HuH-7.5 (cell line): ENCODE data around the gene RNF14.

Experiments used
- DNase-seq: peaks from one replicate; pipeline ENCODE4 v3.0.0; 2011; ENCODE audit warnings: low spot score

RNF14 gene

GRCh38 chr5:141948812-141949211 is 20.1 kb upstream of the RNF14 start:
- no peak for DNase-seq

- DNase-seq: no peak
Measured at GRCh38 chr5:141949511-141949910, 19.4 kb upstream of the RNF14 start.

GRCh38 chr5:141950207-141951005 is 18.5 kb upstream of the RNF14 start:
- DNase-seq: no peak

- DNase-seq: peak; percentile 40
Measured at GRCh38 chr5:141951332-141951781, 17.5 kb upstream of the RNF14 start.

GRCh38 chr5:141952020-141952419 is 16.9 kb upstream of the RNF14 start:
- no peak for DNase-seq

- DNase-seq: no peak
Measured at GRCh38 chr5:141954194-141954593, 14.7 kb upstream of the RNF14 start.

- no peak for DNase-seq
Measured at GRCh38 chr5:141957367-141957996, 11.4 kb upstream of the RNF14 start.

GRCh38 chr5:141958113-141958512 is 10.8 kb upstream of the RNF14 start, which contains the start of gene PCDH12:
PCDH12 (minus strand) TSS chr5:141958202; CDS start chr5:141957851, 351 bp downstream.
- no peak for DNase-seq

GRCh38 chr5:141958546-141959172 is 10.2 kb upstream of the RNF14 start:
- DNase-seq: no peak

GRCh38 chr5:141960018-141960417 is 8.9 kb upstream of the RNF14 start:
- no peak for DNase-seq

GRCh38 chr5:141960449-141961323 is 8.2 kb upstream of the RNF14 start:
- DNase-seq: peak; percentile 74

GRCh38 chr5:141961466-141961865 is 7.4 kb upstream of the RNF14 start:
- DNase-seq: no peak

- DNase-seq: no peak
Measured at GRCh38 chr5:141963701-141964100, 5.2 kb upstream of the RNF14 start.

- DNase-seq: no peak
Measured at GRCh38 chr5:141965071-141965470, 3.8 kb upstream of the RNF14 start.

GRCh38 chr5:141966275-141966962 is 2.5 kb upstream of the RNF14 start:
- no peak for DNase-seq

GRCh38 chr5:141966963-141967333 is 2.0 kb upstream of the RNF14 start:
- DNase-seq: no peak

GRCh38 chr5:141969783-141970771 is 1.2 kb downstream of the RNF14 start:
- no peak for DNase-seq

GRCh38 chr5:141973871-141974595 is 5.1 kb downstream of the RNF14 start:
- no peak for DNase-seq

GRCh38 chr5:141976176-141976575 is 7.3 kb downstream of the RNF14 start:
- no peak for DNase-seq

- no peak for DNase-seq
Measured at GRCh38 chr5:141978389-141978788, 9.5 kb downstream of the RNF14 start.
